Upper lobe of right lung (tissue), 1 donor: ENCODE data around the gene ZNF654. TPM values are rescaled to one million over a fixed set of nuclear protein-coding genes. Genes with fewer than 3 reads are reported as not detected.
"Not testable (repeated sequence)": the region's sequence is repeated elsewhere in the genome, so short reads cannot be mapped to it uniquely, and the experiment has no call there.

Source experiments
- ATAC-seq: fragments of 200-7000 bp; cut with Tn5 transposase; one replicate; pipeline ENCODE4 v1.9.1; 2020; ENCODE audit warnings: mild to moderate bottlenecking, moderate library complexity
- DNase-seq: peaks from one replicate; pipeline ENCODE4 v3.0.0-alpha.2; 2020
- H3K27ac ChIP-seq: fragments of 200-600 bp; one replicate; pipeline ENCODE4 v1.8.0; 2022
- H3K27me3 ChIP-seq: fragments of 200-600 bp; one replicate; pipeline ENCODE4 v1.8.0; 2022; ENCODE audit warnings: mild to moderate bottlenecking
- H3K36me3 ChIP-seq: fragments of 200-600 bp; one replicate; pipeline ENCODE4 v1.8.0; 2022
- H3K4me1 ChIP-seq: fragments of 200-600 bp; one replicate; pipeline ENCODE4 v1.8.0; 2022
- H3K4me3 ChIP-seq: fragments of 200-600 bp; one replicate; pipeline ENCODE4 v1.8.0; 2022; ENCODE audit warnings: mild to moderate bottlenecking
- H3K9me3 ChIP-seq: fragments of 200-600 bp; one replicate; pipeline ENCODE4 v1.8.0; 2022
- CTCF ChIP-seq: fragments of 200-600 bp; IDR thresholded peaks from one replicate; pipeline ENCODE4 v1.8.0; 2022; ENCODE audit warnings: antibody characterized with exemption
- intact Hi-C: fragments of 100-400 bp; cut with DNase I; formaldehyde crosslinking; loops from one replicate; pipeline ENCODE4 v1.11.0; 2022
- long read RNA-seq: library from polyadenylated mRNA; unstranded; transcript quantifications from one replicate; pipeline ENCODE4 v2.0.0, GENCODE V29; 2021
- total RNA-seq: library from RNA; stranded (reverse); fragmentation: NEBNext Ultra II Directional; extraction: Animal tissue kit (Norgen Biotek cat#: 25700); gene quantifications from one replicate; pipeline ENCODE4 v1.2.1, GENCODE V29; 2021
- donor health status: DM: no; HTN: yes; CAD: no; lungs with severe emphysema.

ZNF654 gene
- 20.6 TPM for total RNA-seq
- long read RNA-seq, full-length matches to known transcripts = 4 of 14 reads
- long read RNA-seq, partial matches to known transcripts = 2 of 14 reads
- long read RNA-seq, other reads (novel, unspliced or antisense) = 8 of 14 reads

- intact Hi-C loops = no loop called here
These were observed at the start of gene ZNF654, which contains the start of gene CGGBP1 for GRCh38 chr3:88058581-88059379. Gene ZNF654 (plus strand): TSS chr3:88059255. CDS start chr3:88059320, 65 bp downstream. Gene CGGBP1 (minus strand): TSS chr3:88059005. CDS start chr3:88055976, 3,029 bp downstream.

GRCh38 chr3:88010810-88011209 lies 48.2 kb upstream of the ZNF654 start:
- TF ChIP-seq CTCF = no peak

More at GRCh38 chr3:88058581-88059379, at the start of gene ZNF654, which contains the start of gene CGGBP1:
- TF ChIP-seq CTCF = no peak
- ATAC-seq (peak; percentile 97), DNase-seq (peak; percentile 97)
- H3K9me3 ChIP-seq = no peaks in the 10 kb centered on the region
- peaks cover 26% of the 10 kb centered on the region for H3K36me3 ChIP-seq
- H3K4me1 ChIP-seq = peaks cover 26% of the 10 kb centered on the region
- peak within 1 kb of the TSS; percentile 96 for H3K4me3 ChIP-seq
- H3K27me3 ChIP-seq = no peaks in the 10 kb centered on the region
- peak within 1 kb of the TSS; percentile 97 for H3K27ac ChIP-seq

GRCh38 chr3:88013592-88013991 lies 45.5 kb upstream of the ZNF654 start:
- Histone ChIP-seq H3K4me3 (no peak overlapping the region), H3K9me3 (no peaks in the 10 kb centered on the region), H3K27me3 (no peaks in the 10 kb centered on the region), H3K27ac (no peak overlapping the region), H3K36me3 (no peaks in the 10 kb centered on the region), H3K4me1 (no peaks in the 10 kb centered on the region)
- intact Hi-C loops = no loop called here
- TF ChIP-seq CTCF = no peak
- no peak for DNase-seq
- peak; percentile 83 for ATAC-seq

More at GRCh38 chr3:88010810-88011209, 48.2 kb upstream of the ZNF654 start:
- no peaks in the 10 kb centered on the region for H3K36me3 ChIP-seq
- H3K27me3 ChIP-seq = no peaks in the 10 kb centered on the region
- no peak overlapping the region for H3K27ac ChIP-seq
- intact Hi-C loops = no loop called here
- no peaks in the 10 kb centered on the region for H3K4me1 ChIP-seq
- ATAC-seq (peak; percentile 43), DNase-seq (no peak)
- no peak overlapping the region for H3K4me3 ChIP-seq
- no peaks in the 10 kb centered on the region for H3K9me3 ChIP-seq

GRCh38 chr3:88015656-88016055 lies 43.4 kb upstream of the ZNF654 start:
- H3K36me3 ChIP-seq, H3K27me3 ChIP-seq, H3K4me1 ChIP-seq, DNase-seq, H3K9me3 ChIP-seq, intact Hi-C loops, H3K4me3 ChIP-seq, ATAC-seq, H3K27ac ChIP-seq: not testable (repeated sequence)

GRCh38 chr3:88019024-88019423 lies 40.0 kb upstream of the ZNF654 start:
- Histone ChIP-seq H3K4me3 (no peak overlapping the region), H3K27ac (no peak overlapping the region), H3K4me1 (no peaks in the 10 kb centered on the region), H3K27me3 (no peaks in the 10 kb centered on the region), H3K36me3 (no peaks in the 10 kb centered on the region), H3K9me3 (no peaks in the 10 kb centered on the region)
- intact Hi-C loops = no loop called here
- DNase-seq (no peak), ATAC-seq (no peak)
- no peak for TF ChIP-seq CTCF

GRCh38 chr3:88025001-88025552 lies 34.0 kb upstream of the ZNF654 start:
- no peak for TF ChIP-seq CTCF
- Histone ChIP-seq H3K4me3 (no peak overlapping the region), H3K4me1 (no peaks in the 10 kb centered on the region), H3K27ac (no peak overlapping the region), H3K9me3 (no peaks in the 10 kb centered on the region), H3K36me3 (no peaks in the 10 kb centered on the region), H3K27me3 (no peaks in the 10 kb centered on the region)
- ATAC-seq (no peak), DNase-seq (no peak)
- intact Hi-C loops = no loop called here
